ENCODE results near the gene NCEH1. TPM values are rescaled to one million over a fixed set of nuclear protein-coding genes. Genes with fewer than 3 reads are reported as not detected.

Gene NCEH1
- total RNA-seq, 6 donors from 2014 or later: 16.8 to 73.1 (median 36.4) TPM

DNA sequence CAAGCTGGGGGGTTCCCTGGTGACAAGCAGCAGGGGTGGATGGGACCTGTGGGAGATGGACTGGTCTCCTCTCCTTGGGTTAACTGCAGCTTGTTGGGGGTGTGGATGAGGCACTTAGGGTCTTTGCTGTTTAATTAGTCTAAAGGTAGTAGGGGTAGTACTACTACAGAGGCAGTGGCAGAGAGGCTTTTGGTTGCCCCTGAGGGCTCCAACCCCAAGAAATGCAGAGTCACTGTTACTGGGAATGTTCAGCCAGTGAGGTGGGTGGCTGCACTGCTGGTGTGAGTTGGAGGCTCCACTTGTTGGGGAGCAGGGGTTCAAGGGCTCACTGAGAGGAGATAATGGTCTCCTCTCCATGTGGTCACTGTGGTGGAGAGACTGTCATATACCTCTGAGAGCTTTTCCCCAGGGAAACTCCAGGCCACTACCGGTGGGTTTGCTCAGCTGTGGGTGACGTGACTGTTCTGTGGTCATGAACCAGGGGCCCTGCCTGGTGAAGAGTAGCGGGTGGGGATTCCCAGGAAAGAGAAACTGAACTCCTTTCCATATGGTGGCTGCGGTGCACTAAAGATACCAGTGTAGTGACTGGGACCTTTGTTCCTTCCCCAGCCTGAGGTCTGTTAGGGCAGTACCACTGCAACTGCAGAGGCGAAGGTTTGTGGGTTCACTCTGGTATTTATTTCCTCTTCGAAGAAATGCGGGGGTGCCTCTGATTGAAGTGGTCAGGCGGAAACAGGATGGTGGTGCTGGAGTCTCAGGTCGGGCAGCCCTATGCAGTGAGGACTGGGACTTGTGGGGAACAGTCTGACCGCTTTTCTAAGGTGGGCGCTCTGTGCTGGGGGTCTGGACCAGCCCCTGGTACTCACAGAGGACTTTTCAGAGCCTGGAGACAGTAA, 118.7 kb downstream of the NCEH1 start:
- 77 to 92% methylated on average over 7 to 11 of the region's 11 CpGs for WGBS, 2 donors
- Histone ChIP-seq H3K4me1 (peaks cover 23 to 44% (median 30%) of the 10 kb centered on the region in 4 donors), H3K4me3 (no peak overlapping the region)

GRCh38 chr3:172591125-172591605, 119.7 kb downstream of the NCEH1 start:
- ATAC-seq (ENCODE audit: low FRiP score in 2 of 2): no peak
- Histone ChIP-seq H3K27me3 (no peaks in the 10 kb centered on the region), H3K4me1 (peaks cover 32 to 53% (median 39%) of the 10 kb centered on the region in 4 donors), H3K36me3 (no peaks in the 10 kb centered on the region), H3K9me3 (peaks cover 0 to 5% (median 0%) of the 10 kb centered on the region in 4 donors), H3K27ac (peak overlapping the region in 3 of 4 donors; percentile 59 to 73 (median 68)), H3K4me3 (no peak overlapping the region)
- WGBS, 2 donors: 68 to 85% methylated on average over 4 of the region's 4 CpGs
- no peak for TF ChIP-seq POLR2A (IDR thresholded peaks at IDR 0.05)
- TF ChIP-seq POLR2AphosphoS5 (IDR thresholded peaks at IDR 0.05): no peak
- no peak for DNase-seq

More for the DNA sequence above, 118.7 kb downstream of the NCEH1 start:
- peaks cover 0 to 5% (median 0%) of the 10 kb centered on the region in 4 donors for H3K9me3 ChIP-seq
- peak overlapping the region; percentile 13 to 73 (median 64) for H3K27ac ChIP-seq
- no peaks in the 10 kb centered on the region for H3K27me3 ChIP-seq
- H3K36me3 ChIP-seq: no peaks in the 10 kb centered on the region
- DNase-seq: no peak
- ATAC-seq (ENCODE audit: low FRiP score in 2 of 2): no peak
- TF ChIP-seq, protein P1, sequence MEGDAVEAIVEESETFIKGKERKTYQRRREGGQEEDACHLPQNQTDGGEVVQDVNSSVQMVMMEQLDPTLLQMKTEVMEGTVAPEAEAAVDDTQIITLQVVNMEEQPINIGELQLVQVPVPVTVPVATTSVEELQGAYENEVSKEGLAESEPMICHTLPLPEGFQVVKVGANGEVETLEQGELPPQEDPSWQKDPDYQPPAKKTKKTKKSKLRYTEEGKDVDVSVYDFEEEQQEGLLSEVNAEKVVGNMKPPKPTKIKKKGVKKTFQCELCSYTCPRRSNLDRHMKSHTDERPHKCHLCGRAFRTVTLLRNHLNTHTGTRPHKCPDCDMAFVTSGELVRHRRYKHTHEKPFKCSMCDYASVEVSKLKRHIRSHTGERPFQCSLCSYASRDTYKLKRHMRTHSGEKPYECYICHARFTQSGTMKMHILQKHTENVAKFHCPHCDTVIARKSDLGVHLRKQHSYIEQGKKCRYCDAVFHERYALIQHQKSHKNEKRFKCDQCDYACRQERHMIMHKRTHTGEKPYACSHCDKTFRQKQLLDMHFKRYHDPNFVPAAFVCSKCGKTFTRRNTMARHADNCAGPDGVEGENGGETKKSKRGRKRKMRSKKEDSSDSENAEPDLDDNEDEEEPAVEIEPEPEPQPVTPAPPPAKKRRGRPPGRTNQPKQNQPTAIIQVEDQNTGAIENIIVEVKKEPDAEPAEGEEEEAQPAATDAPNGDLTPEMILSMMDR (IDR thresholded peaks at IDR 0.05): no peak
- TF ChIP-seq POLR2AphosphoS5 (IDR thresholded peaks at IDR 0.05) (no peak), POLR2A (IDR thresholded peaks at IDR 0.05) (no peak), EP300 (IDR thresholded peaks at IDR 0.05) (no peak)

GRCh38 chr3:172586436-172586835, 124.4 kb downstream of the NCEH1 start:
- TF ChIP-seq POLR2AphosphoS5 (IDR thresholded peaks at IDR 0.05) (peak in 1 of 2 donors; percentile 83), POLR2A (IDR thresholded peaks at IDR 0.05) (no peak), EP300 (IDR thresholded peaks at IDR 0.05) (peak; percentile 55 to 98 (median 85))
- TF ChIP-seq, protein P1 (IDR thresholded peaks at IDR 0.05): no peak
- peak in 1 of 2 donors; percentile 14 for ATAC-seq (ENCODE audit: low FRiP score in 2 of 2)
- no peaks in the 10 kb centered on the region for H3K36me3 ChIP-seq
- DNase-seq: no peak
- H3K9me3 ChIP-seq: peaks cover 0 to 5% (median 0%) of the 10 kb centered on the region in 4 donors
- peaks cover 18 to 30% (median 24%) of the 10 kb centered on the region in 4 donors for H3K4me1 ChIP-seq
- H3K27ac ChIP-seq: peak overlapping the region; percentile 57 to 76 (median 64)
- no peak overlapping the region for H3K4me3 ChIP-seq
- H3K27me3 ChIP-seq: no peaks in the 10 kb centered on the region

GRCh38 chr3:172585954-172586353, 124.9 kb downstream of the NCEH1 start:
- ATAC-seq (ENCODE audit: low FRiP score in 2 of 2) (peak in 1 of 2 donors; percentile 7), DNase-seq (no peak)
- Histone ChIP-seq H3K4me3 (no peak overlapping the region), H3K4me1 (peaks cover 22 to 33% (median 24%) of the 10 kb centered on the region in 4 donors), H3K27ac (peak overlapping the region; percentile 31 to 76 (median 62)), H3K27me3 (no peaks in the 10 kb centered on the region), H3K9me3 (peaks cover 0 to 5% (median 0%) of the 10 kb centered on the region in 4 donors), H3K36me3 (no peaks in the 10 kb centered on the region)
- WGBS, 2 donors: 81 to 85% methylated on average over 4 of the region's 4 CpGs
- TF ChIP-seq, protein P1 (IDR thresholded peaks at IDR 0.05): no peak
- TF ChIP-seq POLR2A (IDR thresholded peaks at IDR 0.05) (no peak), EP300 (IDR thresholded peaks at IDR 0.05) (no peak), POLR2AphosphoS5 (IDR thresholded peaks at IDR 0.05) (no peak)

DNA sequence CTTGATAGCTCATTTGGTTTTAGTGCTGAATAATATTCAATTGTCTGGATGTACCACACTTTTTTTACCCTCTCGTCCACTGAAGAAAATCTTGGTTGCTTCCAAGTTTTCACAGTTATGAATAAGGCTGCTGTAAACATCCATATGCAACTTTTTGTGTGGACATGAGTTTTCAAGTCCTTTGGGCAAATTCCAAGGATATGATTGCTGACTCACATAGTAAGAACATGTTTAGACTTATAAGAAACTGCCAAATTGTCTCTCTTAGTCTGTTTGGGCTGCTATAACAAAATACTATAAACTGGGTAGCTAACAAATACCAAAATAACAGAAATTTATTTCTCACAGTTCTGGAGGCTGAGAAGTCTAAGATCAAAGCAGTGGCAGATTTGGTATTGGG, 128.2 kb downstream of the NCEH1 start:
- no peaks in the 10 kb centered on the region for H3K36me3 ChIP-seq
- peaks cover 35 to 54% (median 43%) of the 10 kb centered on the region in 4 donors for H3K4me1 ChIP-seq
- no peak for ATAC-seq (ENCODE audit: low FRiP score in 2 of 2)
- H3K27ac ChIP-seq: peak overlapping the region in 2 of 4 donors; percentile 38 to 51
- TF ChIP-seq POLR2A (IDR thresholded peaks at IDR 0.05): no peak
- no peak for TF ChIP-seq POLR2AphosphoS5 (IDR thresholded peaks at IDR 0.05)
- TF ChIP-seq EP300 (IDR thresholded peaks at IDR 0.05): no peak
- TF ChIP-seq, protein P1 (IDR thresholded peaks at IDR 0.05): no peak
- DNase-seq: no peak
- WGBS, 2 donors: 71 to 91% methylated on average over 1 of the region's 1 CpG
- no peaks in the 10 kb centered on the region for H3K9me3 ChIP-seq
- no peaks in the 10 kb centered on the region for H3K27me3 ChIP-seq
- no peak overlapping the region for H3K4me3 ChIP-seq
